Measurements from ENCODE around the gene ZBTB32. TPM values are rescaled to one million over a fixed set of nuclear protein-coding genes. Genes with fewer than 3 reads are reported as not detected.
"Not testable (repeated sequence)": the region's sequence is repeated elsewhere in the genome, so short reads cannot be mapped to it uniquely, and the experiment has no call there.

The ZBTB32 gene
- total and polyA plus RNA-seq, 2 of the 8 experiments (the other 6 are each of a cell fraction or from before 2014, with no cell fraction given): 0.11 to 0.50 TPM

- H2AFZ ChIP-seq (ENCODE audit: low read length); H4K8ac ChIP-seq (ENCODE audit: extremely low read depth, insufficient read depth, low read length); H3K56ac ChIP-seq (replicated peaks; ENCODE audit: insufficient read length, low read depth, low read length); H2BK12ac ChIP-seq (ENCODE audit: low read depth, low read length); H3K4ac ChIP-seq (replicated peaks; ENCODE audit: insufficient read length, low read depth, low read length); H3K4me1 ChIP-seq (replicated peaks in 1 of 4; ENCODE audit: control insufficient read depth in 3 of 4, insufficient read depth in 4 of 4, low read length in 3 of 4); H3K9ac ChIP-seq (replicated peaks in 1 of 4; ENCODE audit: extremely low read depth in 1 of 4, low read depth in 3 of 4, low read length in 3 of 4); H2BK120ac ChIP-seq (replicated peaks; ENCODE audit: low read depth, low read length); H4K91ac ChIP-seq (replicated peaks; ENCODE audit: insufficient read length, low read length); H2BK5ac ChIP-seq (ENCODE audit: low read depth, low read length); DNase-seq (ENCODE audit: low read depth in 1 of 2, low spot score in 2 of 2); H2BK15ac ChIP-seq (ENCODE audit: low read length); H3K23me2 ChIP-seq (ENCODE audit: low read depth, low read length); H3K9me3 ChIP-seq (ENCODE audit: insufficient read depth in 2 of 2, low read depth in 1 of 2, low read length in 1 of 2); H3K27me3 ChIP-seq (replicated peaks in 1 of 4; ENCODE audit: control insufficient read depth in 3 of 4, extremely low read depth in 1 of 4, insufficient read depth in 3 of 4, low read length in 3 of 4); H2AK5ac ChIP-seq (ENCODE audit: low read depth, low read length); H2BK20ac ChIP-seq (ENCODE audit: low read length); H3K79me1 ChIP-seq (ENCODE audit: low read depth, low read length); FAIRE-seq; H3K4me3 ChIP-seq (ENCODE audit: extremely low read depth in 1 of 4, insufficient read depth in 2 of 4, low read depth in 3 of 4, low read length in 4 of 4); H3K18ac ChIP-seq (ENCODE audit: extremely low read depth, low read length); H3K23ac ChIP-seq (ENCODE audit: insufficient read length); H3K27ac ChIP-seq (ENCODE audit: low read depth, low read length); H4K5ac ChIP-seq (ENCODE audit: insufficient read length, low read depth, low read length); H3K4me2 ChIP-seq (ENCODE audit: insufficient read depth in 1 of 2, low read depth in 2 of 2, low read length in 2 of 2); H3K14ac ChIP-seq (ENCODE audit: insufficient read length): not testable (repeated sequence)
- CTCF ChIA-PET (ENCODE audit: partially characterized antibody): interaction anchor here (0.7 to 11.8 kb wide), 2 partner anchors 14 to 35 kb away, joined by 3 to 80 read pairs; partner anchors contain the start of gene IGFLR1
- H3K36me3 ChIP-seq (ENCODE audit: control insufficient read depth in 2 of 4, insufficient read depth in 4 of 4, low read length in 3 of 4): peaks cover 42 to 69% (median 59%) of the 10 kb centered on the region in 4 experiments
- H3K79me2 ChIP-seq (ENCODE audit: control insufficient read depth in 1 of 2, insufficient read depth in 2 of 2, low read length in 2 of 2): peaks cover 0 to 12% of the 10 kb centered on the region in 2 experiments; a peak in 2 of 4 replicates
- peaks cover 5 to 19% of the 10 kb centered on the region in 2 experiments for H4K20me1 ChIP-seq (replicated peaks in 1 of 2; ENCODE audit: control insufficient read depth in 1 of 2, insufficient read depth in 2 of 2, low read length in 2 of 2)
- 98% methylated on average over 7 of the region's 7 CpGs; no CpG with 5 or more reads in 1 of the 2 experiments for WGBS, 2 experiments (ENCODE audit: extremely low coverage in 1 of 2, insufficient coverage in 1 of 2, insufficient read length in 1 of 2, insufficient replicate concordance in 2 of 2, low coverage in 1 of 2, low lambda C conversion rate in 2 of 2, missing lambda C conversion rate in 1 of 2)
- POLR2A ChIA-PET (ENCODE audit: partially characterized antibody): interaction anchor here (1.0 to 6.1 kb wide), 4 partner anchors 8 to 43 kb away, joined by 3 to 39 read pairs (median 7); no protein-coding TSS in a partner anchor
Measured at GRCh38 chr19:35724132-35724531, 19.8 kb downstream of the ZBTB32 start.
